Measurements from ENCODE around the gene UGT8. TPM values are rescaled to one million over a fixed set of nuclear protein-coding genes. Genes with fewer than 3 reads are reported as not detected.
"Not testable (repeated sequence)": the region's sequence is repeated elsewhere in the genome, so short reads cannot be mapped to it uniquely, and the experiment has no call there.

Gene UGT8
- total RNA-seq, 1 experiment from 2014 or later = 15.7 TPM

DNA sequence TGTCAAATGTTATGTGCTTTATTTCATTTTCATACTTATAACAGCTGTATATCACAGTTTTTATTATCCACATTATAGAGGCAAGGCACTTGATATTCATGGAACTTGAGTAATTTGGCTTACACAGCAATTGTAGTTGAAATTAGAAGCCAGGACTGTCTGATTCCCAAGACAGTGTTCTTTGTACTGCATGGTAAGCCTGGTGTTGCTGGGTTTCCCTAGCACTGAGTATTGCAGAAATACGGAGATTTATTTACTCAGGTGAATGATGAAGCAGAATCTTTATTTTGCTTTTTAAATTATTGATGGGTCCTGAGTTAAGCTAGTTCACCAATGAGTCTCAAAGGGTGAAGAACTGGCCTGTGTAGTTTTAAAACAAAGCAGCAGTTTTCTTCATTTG lies 70.0 kb downstream of the UGT8 start:
- no peak overlapping the region for H2AFZ ChIP-seq (ENCODE audit: low read length)
- no peaks in the 10 kb centered on the region for H3K79me1 ChIP-seq (ENCODE audit: insufficient read depth, low read depth, low read length, poor library complexity, severe bottlenecking)
- H3K9ac ChIP-seq (ENCODE audit: extremely low read depth, insufficient read length, low read length) = no peak overlapping the region
- H2BK12ac ChIP-seq (ENCODE audit: insufficient read length, low read depth, low read length) = no peak overlapping the region
- H4K20me1 ChIP-seq (ENCODE audit: control insufficient read depth, insufficient read depth, insufficient read length) = no peaks in the 10 kb centered on the region
- no peak overlapping the region for H3K14ac ChIP-seq (ENCODE audit: insufficient read depth, low read length)
- H4K91ac ChIP-seq (ENCODE audit: insufficient read length, low read depth, low read length) = no peak overlapping the region
- H2BK120ac ChIP-seq (ENCODE audit: low read depth, low read length, poor library complexity, severe bottlenecking) = no peak overlapping the region
- Mint-ChIP-seq H3K27me3 (ENCODE audit: low read depth) (no peaks in the 10 kb centered on the region), H3K4me3 (no peak overlapping the region), H3K27ac (no peak overlapping the region), H3K4me1 (no peaks in the 10 kb centered on the region), H3K9me3 (no peaks in the 10 kb centered on the region), H3K36me3 (ENCODE audit: insufficient read depth in 1 of 3, low read depth in 3 of 3) (peaks cover 11 to 19% (median 15%) of the 10 kb centered on the region in 3 experiments)
- H3K4me1 ChIP-seq (ENCODE audit: insufficient read depth, low read length) = no peaks in the 10 kb centered on the region
- H3K9me3 ChIP-seq (ENCODE audit: control insufficient read depth, low read depth, low read length) = no peaks in the 10 kb centered on the region
- H4K5ac ChIP-seq (ENCODE audit: insufficient read length, low read depth, low read length) = no peak overlapping the region
- WGBS (ENCODE audit: extremely low coverage, insufficient read length, low lambda C conversion rate) = no CpG with 5 or more reads among the region's 1 CpG
- no peak overlapping the region for H3K4ac ChIP-seq (ENCODE audit: low read depth, low read length)
- H2BK20ac ChIP-seq (ENCODE audit: low read depth, low read length, poor library complexity, severe bottlenecking) = no peak overlapping the region
- H3K56ac ChIP-seq (ENCODE audit: insufficient read length, low read depth, low read length) = no peak overlapping the region
- H3K27me3 ChIP-seq (ENCODE audit: insufficient read depth, low read length) = no peaks in the 10 kb centered on the region
- H2BK5ac ChIP-seq (ENCODE audit: insufficient read length, low read length) = no peak overlapping the region
- TF ChIP-seq, protein P1, sequence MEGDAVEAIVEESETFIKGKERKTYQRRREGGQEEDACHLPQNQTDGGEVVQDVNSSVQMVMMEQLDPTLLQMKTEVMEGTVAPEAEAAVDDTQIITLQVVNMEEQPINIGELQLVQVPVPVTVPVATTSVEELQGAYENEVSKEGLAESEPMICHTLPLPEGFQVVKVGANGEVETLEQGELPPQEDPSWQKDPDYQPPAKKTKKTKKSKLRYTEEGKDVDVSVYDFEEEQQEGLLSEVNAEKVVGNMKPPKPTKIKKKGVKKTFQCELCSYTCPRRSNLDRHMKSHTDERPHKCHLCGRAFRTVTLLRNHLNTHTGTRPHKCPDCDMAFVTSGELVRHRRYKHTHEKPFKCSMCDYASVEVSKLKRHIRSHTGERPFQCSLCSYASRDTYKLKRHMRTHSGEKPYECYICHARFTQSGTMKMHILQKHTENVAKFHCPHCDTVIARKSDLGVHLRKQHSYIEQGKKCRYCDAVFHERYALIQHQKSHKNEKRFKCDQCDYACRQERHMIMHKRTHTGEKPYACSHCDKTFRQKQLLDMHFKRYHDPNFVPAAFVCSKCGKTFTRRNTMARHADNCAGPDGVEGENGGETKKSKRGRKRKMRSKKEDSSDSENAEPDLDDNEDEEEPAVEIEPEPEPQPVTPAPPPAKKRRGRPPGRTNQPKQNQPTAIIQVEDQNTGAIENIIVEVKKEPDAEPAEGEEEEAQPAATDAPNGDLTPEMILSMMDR (conservative IDR thresholded peaks at IDR 0.05) = no peak
- H3K18ac ChIP-seq (ENCODE audit: insufficient read length, low read depth, low read length) = no peak overlapping the region
- H3K4me2 ChIP-seq (ENCODE audit: insufficient read depth, insufficient read length, low read length) = no peak overlapping the region
- H3K79me2 ChIP-seq (ENCODE audit: insufficient read depth, low read length) = no peaks in the 10 kb centered on the region
- H3K27ac ChIP-seq (ENCODE audit: insufficient read length, low read depth, low read length) = no peak overlapping the region
- H3K23me2 ChIP-seq (ENCODE audit: insufficient read length, low read depth, low read length, poor library complexity, severe bottlenecking) = no peaks in the 10 kb centered on the region
- H3T11ph ChIP-seq (ENCODE audit: low read length) = no peak overlapping the region
- H2BK15ac ChIP-seq (ENCODE audit: low read depth, low read length) = no peak overlapping the region
- no peak overlapping the region for H2AK5ac ChIP-seq (ENCODE audit: insufficient read length, low read length)
- DNase-seq = no peak
- H3K23ac ChIP-seq (ENCODE audit: insufficient read length, low read depth, low read length) = no peak overlapping the region
- H4K8ac ChIP-seq (replicated peaks; ENCODE audit: insufficient read length, low read depth, low read length) = no peak overlapping the region

DNA sequence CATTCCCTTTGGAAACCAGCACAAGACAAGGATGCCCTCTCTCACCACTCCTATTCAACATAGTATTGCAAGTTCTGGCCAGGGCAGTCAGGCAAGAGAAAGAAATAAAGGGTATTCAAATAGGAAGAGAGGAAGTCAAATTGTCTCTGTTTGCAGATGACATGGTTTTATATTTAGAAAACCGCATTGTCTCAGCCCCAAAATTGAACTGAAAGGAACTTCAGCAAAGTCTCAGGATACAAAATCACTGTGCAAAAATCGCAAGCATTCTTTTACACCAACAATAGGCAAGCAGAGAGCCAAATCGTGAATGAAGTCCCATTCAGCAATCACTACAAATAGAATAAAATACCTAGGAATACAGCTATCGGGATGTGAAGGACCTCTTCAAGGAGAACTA lies 72.1 kb downstream of the UGT8 start:
- not testable (repeated sequence) for H3T11ph ChIP-seq (ENCODE audit: low read length); H3K18ac ChIP-seq (ENCODE audit: insufficient read length, low read depth, low read length); H3K23ac ChIP-seq (ENCODE audit: insufficient read length, low read depth, low read length); H3K9me3 Mint-ChIP-seq; H4K91ac ChIP-seq (ENCODE audit: insufficient read length, low read depth, low read length); H4K5ac ChIP-seq (ENCODE audit: insufficient read length, low read depth, low read length); H2BK12ac ChIP-seq (ENCODE audit: insufficient read length, low read depth, low read length); H4K8ac ChIP-seq (replicated peaks; ENCODE audit: insufficient read length, low read depth, low read length); H3K4me3 Mint-ChIP-seq; H3K9me3 ChIP-seq (ENCODE audit: control insufficient read depth, low read depth, low read length); H2BK5ac ChIP-seq (ENCODE audit: insufficient read length, low read length); H4K20me1 ChIP-seq (ENCODE audit: control insufficient read depth, insufficient read depth, insufficient read length); DNase-seq; H2BK120ac ChIP-seq (ENCODE audit: low read depth, low read length, poor library complexity, severe bottlenecking); H3K27me3 ChIP-seq (ENCODE audit: insufficient read depth, low read length); H2AFZ ChIP-seq (ENCODE audit: low read length); H3K56ac ChIP-seq (ENCODE audit: insufficient read length, low read depth, low read length); H3K79me1 ChIP-seq (ENCODE audit: insufficient read depth, low read depth, low read length, poor library complexity, severe bottlenecking); H3K79me2 ChIP-seq (ENCODE audit: insufficient read depth, low read length); H3K4me1 Mint-ChIP-seq; H3K9ac ChIP-seq (ENCODE audit: extremely low read depth, insufficient read length, low read length); H3K4ac ChIP-seq (ENCODE audit: low read depth, low read length); H3K23me2 ChIP-seq (ENCODE audit: insufficient read length, low read depth, low read length, poor library complexity, severe bottlenecking); H3K4me2 ChIP-seq (ENCODE audit: insufficient read depth, insufficient read length, low read length); H3K4me1 ChIP-seq (ENCODE audit: insufficient read depth, low read length); H3K14ac ChIP-seq (ENCODE audit: insufficient read depth, low read length); H2BK20ac ChIP-seq (ENCODE audit: low read depth, low read length, poor library complexity, severe bottlenecking); H3K27ac ChIP-seq (ENCODE audit: insufficient read length, low read depth, low read length); H2BK15ac ChIP-seq (ENCODE audit: low read depth, low read length); H3K27me3 Mint-ChIP-seq (ENCODE audit: low read depth); H2AK5ac ChIP-seq (ENCODE audit: insufficient read length, low read length); H3K27ac Mint-ChIP-seq
- H3K36me3 Mint-ChIP-seq (ENCODE audit: insufficient read depth in 1 of 3, low read depth in 3 of 3) = peaks cover 10 to 16% (median 11%) of the 10 kb centered on the region in 3 experiments
- no CpG with 5 or more reads among the region's 4 CpGs for WGBS (ENCODE audit: extremely low coverage, insufficient read length, low lambda C conversion rate)

Measured in H9 (cell line).